ENCODE measurements around the gene ADRA1B. TPM values are rescaled to one million over a fixed set of nuclear protein-coding genes. Genes with fewer than 3 reads are reported as not detected.

ADRA1B gene
- polyA plus RNA-seq, 4 donors: 0.25 to 0.45 (median 0.31) TPM; not detected in 1

DNA sequence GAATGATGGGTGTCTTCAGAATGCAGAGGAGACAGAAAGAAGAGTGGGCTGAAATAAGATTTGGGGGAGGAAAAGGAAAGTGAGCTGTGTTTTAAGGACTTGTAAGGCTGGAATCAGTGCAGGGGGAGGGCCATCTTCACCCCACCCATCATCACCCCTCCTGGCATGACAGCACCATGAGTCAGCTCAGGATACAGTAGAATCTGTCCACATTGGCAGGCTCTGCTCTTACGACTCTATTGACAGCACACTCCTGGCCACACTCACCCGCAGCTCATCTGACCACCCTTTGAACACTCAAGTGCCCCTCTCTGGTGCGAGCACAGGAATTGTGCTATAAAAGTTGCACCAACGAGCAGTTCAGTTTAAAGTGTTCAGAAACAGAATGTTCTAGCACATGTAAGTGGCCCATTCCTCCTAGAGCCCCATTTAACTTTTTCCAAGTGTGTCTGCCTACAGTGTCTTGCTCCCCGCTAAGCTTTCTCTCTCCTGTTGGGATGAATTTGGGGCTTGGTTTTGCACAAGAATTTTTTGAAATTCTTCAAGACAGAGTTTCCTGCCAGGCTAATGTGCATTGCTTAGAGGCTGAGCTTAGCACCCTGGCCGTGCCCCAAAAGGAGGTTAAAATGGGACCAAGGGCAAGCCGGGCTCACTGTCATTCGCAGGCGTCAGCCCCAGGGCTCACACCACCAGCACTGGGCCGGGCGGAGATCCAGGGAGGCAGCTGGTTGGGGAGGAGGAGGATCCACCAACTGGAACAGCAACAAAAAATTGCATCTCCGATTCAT lies 12.0 kb downstream of the ADRA1B start:
- Histone ChIP-seq H3K4me3 (ENCODE audit: low read depth in 1 of 3, low read length in 3 of 3) (no peak overlapping the region), H3K27me3 (ENCODE audit: control insufficient read depth in 3 of 3, insufficient read depth in 3 of 3, low read length in 3 of 3) (peaks cover 0 to 25% (median 3%) of the 10 kb centered on the region in 3 donors), H3K4me1 (ENCODE audit: control insufficient read depth in 3 of 3, insufficient read depth in 2 of 3, low read depth in 1 of 3, low read length in 2 of 3) (no peaks in the 10 kb centered on the region), H3K27ac (ENCODE audit: low read depth in 1 of 3, low read length in 2 of 3) (no peak overlapping the region), H3K9me3 (ENCODE audit: control insufficient read depth in 2 of 2, insufficient read depth in 1 of 2, low read depth in 1 of 2, low read length in 1 of 2) (no peaks in the 10 kb centered on the region), H3K36me3 (ENCODE audit: control insufficient read depth in 3 of 3, insufficient read depth in 2 of 3, low read depth in 1 of 3, low read length in 3 of 3) (no peaks in the 10 kb centered on the region)
- 60 to 72% (median 70%) methylated on average over 12 of the region's 12 CpGs for WGBS, 3 donors
- DNase-seq (no peak), FAIRE-seq (no peak)

DNA sequence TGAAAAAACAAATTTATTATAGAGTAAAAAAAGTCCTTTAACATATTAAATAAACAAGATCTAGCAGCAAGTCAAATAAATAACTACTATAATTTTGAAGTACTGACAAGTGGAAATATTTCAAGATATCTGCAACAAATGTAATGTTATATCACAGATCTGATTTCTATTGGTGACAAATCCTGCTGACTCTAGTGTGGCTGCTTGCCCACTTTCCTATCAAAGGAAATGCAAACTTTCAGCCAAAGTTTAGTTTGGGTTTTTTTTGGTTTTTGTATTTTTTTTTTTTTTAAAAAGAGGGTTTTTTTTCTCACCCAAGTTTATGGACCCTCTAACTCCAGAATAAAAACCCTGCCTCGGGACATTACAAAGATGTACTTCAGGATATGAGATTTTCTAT lies 12.9 kb downstream of the ADRA1B start:
- FAIRE-seq (no peak), DNase-seq (no peak)
- H3K36me3 ChIP-seq (ENCODE audit: control insufficient read depth in 3 of 3, insufficient read depth in 2 of 3, low read depth in 1 of 3, low read length in 3 of 3): no peaks in the 10 kb centered on the region
- H3K4me1 ChIP-seq (ENCODE audit: control insufficient read depth in 3 of 3, insufficient read depth in 2 of 3, low read depth in 1 of 3, low read length in 2 of 3): no peaks in the 10 kb centered on the region
- 52 to 82% (median 66%) methylated on average over 1 of the region's 1 CpG for WGBS, 3 donors
- H3K27me3 ChIP-seq (ENCODE audit: control insufficient read depth in 3 of 3, insufficient read depth in 3 of 3, low read length in 3 of 3): peaks cover 0 to 20% (median 3%) of the 10 kb centered on the region in 3 donors
- H3K9me3 ChIP-seq (ENCODE audit: control insufficient read depth in 2 of 2, insufficient read depth in 1 of 2, low read depth in 1 of 2, low read length in 1 of 2): no peaks in the 10 kb centered on the region
- H3K27ac ChIP-seq (ENCODE audit: low read depth in 1 of 3, low read length in 2 of 3): no peak overlapping the region
- H3K4me3 ChIP-seq (ENCODE audit: low read depth in 1 of 3, low read length in 3 of 3): no peak overlapping the region

GRCh38 chr5:159933531-159934485 lies 17.5 kb downstream of the ADRA1B start:
- DNase-seq: peak in 1 of 2 donors; percentile 44
- Histone ChIP-seq H3K27ac (ENCODE audit: low read depth in 1 of 3, low read length in 2 of 3) (no peak overlapping the region), H3K4me3 (ENCODE audit: low read depth in 1 of 3, low read length in 3 of 3) (no peak overlapping the region), H3K36me3 (ENCODE audit: control insufficient read depth in 3 of 3, insufficient read depth in 2 of 3, low read depth in 1 of 3, low read length in 3 of 3) (no peaks in the 10 kb centered on the region), H3K9me3 (ENCODE audit: control insufficient read depth in 2 of 2, insufficient read depth in 1 of 2, low read depth in 1 of 2, low read length in 1 of 2) (no peaks in the 10 kb centered on the region), H3K4me1 (ENCODE audit: control insufficient read depth in 3 of 3, insufficient read depth in 2 of 3, low read depth in 1 of 3, low read length in 2 of 3) (no peaks in the 10 kb centered on the region), H3K27me3 (ENCODE audit: control insufficient read depth in 3 of 3, insufficient read depth in 3 of 3, low read length in 3 of 3) (peaks cover 0 to 4% (median 0%) of the 10 kb centered on the region in 3 donors)
- 52 to 56% (median 55%) methylated on average over 10 of the region's 10 CpGs for WGBS, 3 donors
- FAIRE-seq: no peak

GRCh38 chr5:159935946-159936345 lies 19.7 kb downstream of the ADRA1B start:
- no peak overlapping the region for H3K27ac ChIP-seq (ENCODE audit: low read depth in 1 of 3, low read length in 2 of 3)
- H3K36me3 ChIP-seq (ENCODE audit: control insufficient read depth in 3 of 3, insufficient read depth in 2 of 3, low read depth in 1 of 3, low read length in 3 of 3): no peaks in the 10 kb centered on the region
- FAIRE-seq: no peak
- 55 to 69% (median 66%) methylated on average over 1 of the region's 1 CpG for WGBS, 3 donors
- H3K4me1 ChIP-seq (ENCODE audit: control insufficient read depth in 3 of 3, insufficient read depth in 2 of 3, low read depth in 1 of 3, low read length in 2 of 3): no peaks in the 10 kb centered on the region
- H3K9me3 ChIP-seq (ENCODE audit: control insufficient read depth in 2 of 2, insufficient read depth in 1 of 2, low read depth in 1 of 2, low read length in 1 of 2): no peaks in the 10 kb centered on the region
- no peak overlapping the region for H3K4me3 ChIP-seq (ENCODE audit: low read depth in 1 of 3, low read length in 3 of 3)
- no peak for DNase-seq
- H3K27me3 ChIP-seq (ENCODE audit: control insufficient read depth in 3 of 3, insufficient read depth in 3 of 3, low read length in 3 of 3): peaks cover 0 to 9% (median 0%) of the 10 kb centered on the region in 3 donors

DNA sequence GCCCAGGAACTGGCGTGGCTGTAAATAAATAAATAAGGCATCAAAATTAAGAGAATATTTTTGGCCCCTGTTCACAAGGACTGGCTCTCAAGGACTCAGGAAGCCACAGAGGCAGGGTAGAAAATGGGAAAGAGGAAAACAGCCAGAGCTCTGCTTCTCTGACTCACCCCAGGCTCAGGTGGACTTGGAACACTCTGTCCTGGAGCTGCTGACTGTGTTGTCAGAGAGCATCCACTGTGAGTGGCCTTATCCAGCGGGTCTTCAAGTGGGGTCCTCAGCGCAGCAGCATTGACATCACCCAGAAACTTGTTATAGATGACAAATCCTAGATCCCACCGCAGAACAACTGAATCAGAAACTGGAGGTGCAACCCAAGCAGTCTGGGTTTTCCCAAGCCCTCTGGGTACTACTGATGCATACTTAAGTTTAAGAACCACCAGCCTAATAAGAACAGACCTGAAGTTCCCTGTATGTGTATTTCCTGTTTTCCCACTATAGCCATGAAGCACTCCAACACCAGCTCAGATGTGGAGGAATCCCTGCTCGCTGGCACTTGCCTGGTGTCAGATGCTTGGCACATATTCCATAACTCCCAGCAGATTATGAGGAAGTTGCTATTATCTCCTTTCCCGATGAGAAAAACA lies 20.5 kb downstream of the ADRA1B start:
- H3K4me1 ChIP-seq (ENCODE audit: control insufficient read depth in 3 of 3, insufficient read depth in 2 of 3, low read depth in 1 of 3, low read length in 2 of 3): no peaks in the 10 kb centered on the region
- no peak for DNase-seq
- FAIRE-seq: no peak
- WGBS, 3 donors: 63 to 75% (median 65%) methylated on average over 6 of the region's 6 CpGs
- no peak overlapping the region for H3K27ac ChIP-seq (ENCODE audit: low read depth in 1 of 3, low read length in 2 of 3)
- peaks cover 0 to 9% (median 0%) of the 10 kb centered on the region in 3 donors for H3K27me3 ChIP-seq (ENCODE audit: control insufficient read depth in 3 of 3, insufficient read depth in 3 of 3, low read length in 3 of 3)
- no peaks in the 10 kb centered on the region for H3K9me3 ChIP-seq (ENCODE audit: control insufficient read depth in 2 of 2, insufficient read depth in 1 of 2, low read depth in 1 of 2, low read length in 1 of 2)
- no peaks in the 10 kb centered on the region for H3K36me3 ChIP-seq (ENCODE audit: control insufficient read depth in 3 of 3, insufficient read depth in 2 of 3, low read depth in 1 of 3, low read length in 3 of 3)
- no peak overlapping the region for H3K4me3 ChIP-seq (ENCODE audit: low read depth in 1 of 3, low read length in 3 of 3)

DNA sequence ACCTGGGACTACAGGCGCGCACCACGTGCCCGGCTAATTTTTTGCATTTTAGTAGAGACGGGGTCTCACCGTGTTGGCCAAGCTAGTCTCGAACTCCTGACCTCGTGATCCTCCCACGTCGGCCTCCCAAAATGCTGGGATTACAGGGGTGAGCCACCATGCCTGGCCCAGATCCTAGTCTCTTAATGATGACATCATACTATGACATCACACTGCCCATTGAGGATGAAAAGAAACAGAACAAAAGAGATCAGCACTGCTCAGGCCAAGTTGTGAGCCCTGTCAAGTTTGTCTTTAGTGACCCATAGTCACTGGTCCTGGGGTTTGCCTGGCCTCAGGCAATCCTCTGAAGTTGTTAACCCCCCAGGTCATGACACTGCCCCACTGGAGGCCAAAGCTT lies 21.3 kb downstream of the ADRA1B start:
- no peak overlapping the region for H3K27ac ChIP-seq (ENCODE audit: low read depth in 1 of 3, low read length in 2 of 3)
- H3K4me3 ChIP-seq (ENCODE audit: low read depth in 1 of 3, low read length in 3 of 3): no peak overlapping the region
- WGBS, 3 donors: 93 to 99% (median 97%) methylated on average over 10 of the region's 10 CpGs
- FAIRE-seq: no peak
- H3K36me3 ChIP-seq (ENCODE audit: control insufficient read depth in 3 of 3, insufficient read depth in 2 of 3, low read depth in 1 of 3, low read length in 3 of 3): no peaks in the 10 kb centered on the region
- peaks cover 0 to 6% (median 0%) of the 10 kb centered on the region in 3 donors for H3K27me3 ChIP-seq (ENCODE audit: control insufficient read depth in 3 of 3, insufficient read depth in 3 of 3, low read length in 3 of 3)
- H3K4me1 ChIP-seq (ENCODE audit: control insufficient read depth in 3 of 3, insufficient read depth in 2 of 3, low read depth in 1 of 3, low read length in 2 of 3): no peaks in the 10 kb centered on the region
- DNase-seq: no peak
- H3K9me3 ChIP-seq (ENCODE audit: control insufficient read depth in 2 of 2, insufficient read depth in 1 of 2, low read depth in 1 of 2, low read length in 1 of 2): no peaks in the 10 kb centered on the region

DNA sequence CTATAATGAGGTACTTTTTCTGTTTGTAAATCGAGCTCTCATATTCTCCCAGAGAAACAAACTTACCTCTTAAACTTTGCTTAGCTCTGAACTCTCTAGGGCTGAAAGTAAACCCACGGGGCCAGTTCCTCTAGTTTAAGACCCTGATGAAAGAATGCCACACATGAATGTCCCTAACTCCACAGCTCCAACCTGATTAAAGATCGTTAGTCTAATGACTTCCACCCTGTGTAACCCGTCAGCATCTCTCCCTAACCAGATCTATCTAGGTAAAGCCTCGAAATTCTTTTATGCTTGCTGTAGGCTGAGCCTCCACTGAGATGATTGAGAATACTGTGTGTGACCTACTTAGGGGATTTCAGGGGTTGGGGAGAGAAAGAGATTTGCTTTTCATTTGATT lies 27.0 kb downstream of the ADRA1B start:
- Histone ChIP-seq H3K36me3 (ENCODE audit: control insufficient read depth in 3 of 3, insufficient read depth in 2 of 3, low read depth in 1 of 3, low read length in 3 of 3) (no peaks in the 10 kb centered on the region), H3K4me3 (ENCODE audit: low read depth in 1 of 3, low read length in 3 of 3) (no peak overlapping the region), H3K27me3 (ENCODE audit: control insufficient read depth in 3 of 3, insufficient read depth in 3 of 3, low read length in 3 of 3) (peaks cover 0 to 10% (median 0%) of the 10 kb centered on the region in 3 donors), H3K9me3 (ENCODE audit: control insufficient read depth in 2 of 2, insufficient read depth in 1 of 2, low read depth in 1 of 2, low read length in 1 of 2) (no peaks in the 10 kb centered on the region), H3K4me1 (ENCODE audit: control insufficient read depth in 3 of 3, insufficient read depth in 2 of 3, low read depth in 1 of 3, low read length in 2 of 3) (peaks cover 0 to 2% (median 0%) of the 10 kb centered on the region in 3 donors), H3K27ac (ENCODE audit: low read depth in 1 of 3, low read length in 2 of 3) (no peak overlapping the region)
- 49 to 70% (median 51%) methylated on average over 5 of the region's 5 CpGs for WGBS, 3 donors
- DNase-seq (no peak), FAIRE-seq (no peak)

- peaks cover 0 to 2% (median 0%) of the 10 kb centered on the region in 3 donors for H3K4me1 ChIP-seq (ENCODE audit: control insufficient read depth in 3 of 3, insufficient read depth in 2 of 3, low read depth in 1 of 3, low read length in 2 of 3)
- no peak overlapping the region for H3K27ac ChIP-seq (ENCODE audit: low read depth in 1 of 3, low read length in 2 of 3)
- no peaks in the 10 kb centered on the region for H3K9me3 ChIP-seq (ENCODE audit: control insufficient read depth in 2 of 2, insufficient read depth in 1 of 2, low read depth in 1 of 2, low read length in 1 of 2)
- H3K4me3 ChIP-seq (ENCODE audit: low read depth in 1 of 3, low read length in 3 of 3): no peak overlapping the region
- no peaks in the 10 kb centered on the region for H3K36me3 ChIP-seq (ENCODE audit: control insufficient read depth in 3 of 3, insufficient read depth in 2 of 3, low read depth in 1 of 3, low read length in 3 of 3)
- peaks cover 0 to 10% (median 0%) of the 10 kb centered on the region in 3 donors for H3K27me3 ChIP-seq (ENCODE audit: control insufficient read depth in 3 of 3, insufficient read depth in 3 of 3, low read length in 3 of 3)
- 40 to 59% (median 48%) methylated on average over 5 of the region's 5 CpGs for WGBS, 3 donors
- FAIRE-seq: no peak
- DNase-seq: no peak
Measured at GRCh38 chr5:159944056-159944600, 27.8 kb downstream of the ADRA1B start.
